ENCODE results near the gene ATN1.

DNA sequence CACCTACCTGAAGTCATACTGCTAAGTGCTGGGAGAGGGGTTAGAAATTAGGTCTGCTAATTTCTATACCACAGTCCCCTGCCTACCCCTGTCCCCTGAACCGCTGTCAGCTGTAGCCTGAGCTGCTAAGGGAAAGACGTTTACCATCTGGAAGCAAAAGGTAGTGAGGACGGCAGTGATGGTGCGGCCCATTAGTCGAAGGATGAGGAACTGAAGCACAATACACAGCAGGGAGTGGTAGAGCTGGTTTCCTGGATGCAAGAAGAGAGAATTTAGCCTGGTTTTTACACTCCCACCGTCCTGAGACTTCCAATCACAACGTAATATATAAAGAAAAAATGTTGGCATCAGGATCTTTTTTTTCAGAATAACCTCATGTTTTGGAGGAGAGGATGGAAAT is 54.8 kb downstream of the ATN1 start:
- TF ChIP-seq CTCF (conservative IDR thresholded peaks at IDR 0.05; ENCODE audit: low read depth, low read length) (no peak), EZH2 (IDR thresholded peaks at IDR 0.05; ENCODE audit: borderline replicate concordance, low read depth, low read length, poor library complexity, severe bottlenecking) (no peak)

Data from A673 (cell line).